ENCODE data around the gene ACAT2. TPM values are rescaled to one million over a fixed set of nuclear protein-coding genes. Genes with fewer than 3 reads are reported as not detected.

The ACAT2 gene
- polyA plus RNA-seq, 1 donor from 2014 or later: 143 TPM

GRCh38 chr6:159713984-159714383 is 47.9 kb upstream of the ACAT2 start:
- peaks cover 5% of the 10 kb centered on the region for H3K79me2 ChIP-seq (replicated peaks; ENCODE audit: insufficient read depth, low read length)
- no peak for TF ChIP-seq SMC3 (conservative IDR thresholded peaks at IDR 0.05; ENCODE audit: poor library complexity)
- TF ChIP-seq EZH2 (IDR thresholded peaks at IDR 0.05; ENCODE audit: borderline replicate concordance, insufficient read depth, low read length, poor library complexity, severe bottlenecking): no peak
- no peak for TF ChIP-seq TAF1 (IDR thresholded peaks at IDR 0.05; ENCODE audit: low read depth)
- no peak for TF ChIP-seq REST (IDR thresholded peaks at IDR 0.05; ENCODE audit: borderline replicate concordance)
- no peak for TF ChIP-seq MXI1 (conservative IDR thresholded peaks at IDR 0.05; ENCODE audit: poor library complexity, severe bottlenecking)
- no peak for TF ChIP-seq EP300 (conservative IDR thresholded peaks at IDR 0.05; ENCODE audit: poor library complexity, severe bottlenecking)
- TF ChIP-seq, protein P1, sequence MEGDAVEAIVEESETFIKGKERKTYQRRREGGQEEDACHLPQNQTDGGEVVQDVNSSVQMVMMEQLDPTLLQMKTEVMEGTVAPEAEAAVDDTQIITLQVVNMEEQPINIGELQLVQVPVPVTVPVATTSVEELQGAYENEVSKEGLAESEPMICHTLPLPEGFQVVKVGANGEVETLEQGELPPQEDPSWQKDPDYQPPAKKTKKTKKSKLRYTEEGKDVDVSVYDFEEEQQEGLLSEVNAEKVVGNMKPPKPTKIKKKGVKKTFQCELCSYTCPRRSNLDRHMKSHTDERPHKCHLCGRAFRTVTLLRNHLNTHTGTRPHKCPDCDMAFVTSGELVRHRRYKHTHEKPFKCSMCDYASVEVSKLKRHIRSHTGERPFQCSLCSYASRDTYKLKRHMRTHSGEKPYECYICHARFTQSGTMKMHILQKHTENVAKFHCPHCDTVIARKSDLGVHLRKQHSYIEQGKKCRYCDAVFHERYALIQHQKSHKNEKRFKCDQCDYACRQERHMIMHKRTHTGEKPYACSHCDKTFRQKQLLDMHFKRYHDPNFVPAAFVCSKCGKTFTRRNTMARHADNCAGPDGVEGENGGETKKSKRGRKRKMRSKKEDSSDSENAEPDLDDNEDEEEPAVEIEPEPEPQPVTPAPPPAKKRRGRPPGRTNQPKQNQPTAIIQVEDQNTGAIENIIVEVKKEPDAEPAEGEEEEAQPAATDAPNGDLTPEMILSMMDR (IDR thresholded peaks at IDR 0.05; ENCODE audit: poor library complexity, severe bottlenecking): no peak
- no peak for TF ChIP-seq RAD21 (conservative IDR thresholded peaks at IDR 0.05)
- TF ChIP-seq POLR2AphosphoS5 (IDR thresholded peaks at IDR 0.05): no peak
- H4K20me1 ChIP-seq (ENCODE audit: insufficient read depth): no peaks in the 10 kb centered on the region
- H3K4me2 ChIP-seq (ENCODE audit: low read length): no peak overlapping the region
- no peaks in the 10 kb centered on the region for H3K9me2 ChIP-seq (ENCODE audit: insufficient read depth, low read length)
- no peaks in the 10 kb centered on the region for H3F3A ChIP-seq (ENCODE audit: insufficient read depth, low read length, poor library complexity, severe bottlenecking)
- H3K27ac ChIP-seq (ENCODE audit: low read length): no peak overlapping the region
- H3K27me3 ChIP-seq (ENCODE audit: insufficient read depth, low read depth, low read length): no peaks in the 10 kb centered on the region
- no peak overlapping the region for H3K4me3 ChIP-seq (ENCODE audit: low read length)
- H3K36me3 ChIP-seq (ENCODE audit: insufficient read depth, low read length): no peaks in the 10 kb centered on the region
- no peak overlapping the region for H3K9ac ChIP-seq (ENCODE audit: low read length)
- no peaks in the 10 kb centered on the region for H3K9me3 ChIP-seq (ENCODE audit: low read length)
- H2AFZ ChIP-seq (ENCODE audit: low read depth, low read length): no peak overlapping the region

DNA sequence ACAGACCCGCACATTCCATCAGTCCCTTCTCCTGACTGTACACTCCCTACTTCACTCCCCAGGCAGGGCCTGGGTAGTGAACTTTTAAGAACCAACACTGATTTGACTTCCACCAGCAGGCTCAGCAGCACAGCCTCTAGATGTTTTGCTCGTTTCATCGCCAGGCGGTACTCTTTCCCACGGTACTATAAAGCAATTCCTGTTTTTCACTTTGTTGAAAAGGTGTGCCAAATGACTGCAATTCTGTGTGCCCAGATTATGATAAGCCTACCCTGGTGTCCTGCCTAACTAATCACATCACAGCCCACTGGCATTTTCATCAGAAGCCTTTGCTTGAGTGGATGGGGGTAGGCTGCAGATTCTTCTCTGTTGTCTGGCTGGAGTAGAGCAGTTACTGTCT is 47.4 kb upstream of the ACAT2 start:
- Histone ChIP-seq H3K79me2 (replicated peaks; ENCODE audit: insufficient read depth, low read length) (peaks cover 5% of the 10 kb centered on the region), H3K4me3 (ENCODE audit: low read length) (no peak overlapping the region), H2AFZ (ENCODE audit: low read depth, low read length) (no peak overlapping the region), H3K36me3 (ENCODE audit: insufficient read depth, low read length) (no peaks in the 10 kb centered on the region), H3K9ac (ENCODE audit: low read length) (no peak overlapping the region), H3K4me2 (ENCODE audit: low read length) (no peak overlapping the region), H3K27me3 (ENCODE audit: insufficient read depth, low read depth, low read length) (no peaks in the 10 kb centered on the region), H3K9me3 (ENCODE audit: low read length) (no peaks in the 10 kb centered on the region), H3F3A (ENCODE audit: insufficient read depth, low read length, poor library complexity, severe bottlenecking) (no peaks in the 10 kb centered on the region), H4K20me1 (ENCODE audit: insufficient read depth) (no peaks in the 10 kb centered on the region), H3K9me2 (ENCODE audit: insufficient read depth, low read length) (no peaks in the 10 kb centered on the region), H3K27ac (ENCODE audit: low read length) (no peak overlapping the region)
- no peak for TF ChIP-seq MXI1 (conservative IDR thresholded peaks at IDR 0.05; ENCODE audit: poor library complexity, severe bottlenecking)
- TF ChIP-seq RAD21 (conservative IDR thresholded peaks at IDR 0.05): no peak
- no peak for TF ChIP-seq TAF1 (IDR thresholded peaks at IDR 0.05; ENCODE audit: low read depth)
- TF ChIP-seq, protein P1 (IDR thresholded peaks at IDR 0.05; ENCODE audit: poor library complexity, severe bottlenecking): no peak
- no peak for TF ChIP-seq POLR2AphosphoS5 (IDR thresholded peaks at IDR 0.05)
- no peak for TF ChIP-seq REST (IDR thresholded peaks at IDR 0.05; ENCODE audit: borderline replicate concordance)
- TF ChIP-seq SMC3 (conservative IDR thresholded peaks at IDR 0.05; ENCODE audit: poor library complexity): no peak
